Activated T-cell treated with anti-CD3 and anti-CD28 coated beads, Interleukin-2, amount 50 U/mL, for 72 hours (primary cell): Measurements from ENCODE around the gene TMEM236. TPM values are rescaled to one million over a fixed set of nuclear protein-coding genes. Genes with fewer than 3 reads are reported as not detected.
"Not testable (repeated sequence)": the region's sequence is repeated elsewhere in the genome, so short reads cannot be mapped to it uniquely, and the experiment has no call there.

Experiments
- ATAC-seq, 2 donors: fragments of 150-1000 bp; cut with Tn5 transposase; replicated peaks in 1 of 2; 2 replicates each; pipeline ENCODE4 v1.10.0; 2021; ENCODE audit warnings: moderate library complexity in 2 of 2, mild to moderate bottlenecking in 1 of 2
- DNase-seq, 2 donors: peaks; one replicate each; pipeline ENCODE4 v3.0.0; 2021 to 2022; ENCODE audit warnings: mixed read lengths in 1 of 2
- H3K27ac Mint-ChIP-seq: one replicate; pipeline ENCODE4 v1.8.0; 2022; ENCODE audit warnings: mild to moderate bottlenecking, moderate library complexity, mixed read lengths
- H3K27me3 Mint-ChIP-seq: one replicate; pipeline ENCODE4 v1.8.0; 2022; ENCODE audit warnings: low read depth, mixed read lengths
- H3K36me3 Mint-ChIP-seq, 2 donors: one replicate each; pipeline ENCODE4 v1.8.0; 2022; ENCODE audit warnings: mixed read lengths in 2 of 2, mild to moderate bottlenecking in 1 of 2; ENCODE audit not compliant: insufficient read depth in 2 of 2
- H3K4me1 Mint-ChIP-seq: one replicate; pipeline ENCODE4 v1.8.0; 2022; ENCODE audit warnings: low read depth, mixed read lengths
- H3K4me3 Mint-ChIP-seq, 2 donors: one replicate each; pipeline ENCODE4 v1.8.0; 2022; ENCODE audit warnings: mild to moderate bottlenecking in 2 of 2, mixed read lengths in 2 of 2, moderate library complexity in 2 of 2
- H3K9me3 Mint-ChIP-seq, 2 donors: one replicate each; pipeline ENCODE4 v1.8.0; 2022; ENCODE audit warnings: mixed read lengths in 2 of 2
- total RNA-seq, 2 donors: library from RNA; stranded (reverse); gene quantifications; one replicate each; pipeline ENCODE4 v1.2.3, GENCODE V29; 2022

The TMEM236 gene, protein sequence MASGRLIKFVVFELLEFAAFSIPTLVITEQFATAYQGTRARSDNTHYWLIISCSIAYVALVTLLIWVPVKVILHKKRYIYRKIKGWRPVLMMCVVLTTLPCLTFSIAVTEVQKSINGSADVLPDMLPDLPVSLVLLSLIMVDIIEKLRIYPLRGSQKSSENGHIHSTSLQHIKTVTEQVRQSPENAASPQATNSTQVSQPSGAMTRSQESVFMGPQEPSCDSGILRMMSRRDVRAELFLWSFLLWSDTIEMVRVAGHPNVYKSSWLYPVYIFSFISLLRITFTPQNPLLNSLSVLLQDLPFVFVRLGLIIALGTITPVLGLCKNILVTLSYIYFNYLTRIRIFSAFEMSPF
- under 1 TPM; 0.58 to 0.65 TPM for total RNA-seq

DNA sequence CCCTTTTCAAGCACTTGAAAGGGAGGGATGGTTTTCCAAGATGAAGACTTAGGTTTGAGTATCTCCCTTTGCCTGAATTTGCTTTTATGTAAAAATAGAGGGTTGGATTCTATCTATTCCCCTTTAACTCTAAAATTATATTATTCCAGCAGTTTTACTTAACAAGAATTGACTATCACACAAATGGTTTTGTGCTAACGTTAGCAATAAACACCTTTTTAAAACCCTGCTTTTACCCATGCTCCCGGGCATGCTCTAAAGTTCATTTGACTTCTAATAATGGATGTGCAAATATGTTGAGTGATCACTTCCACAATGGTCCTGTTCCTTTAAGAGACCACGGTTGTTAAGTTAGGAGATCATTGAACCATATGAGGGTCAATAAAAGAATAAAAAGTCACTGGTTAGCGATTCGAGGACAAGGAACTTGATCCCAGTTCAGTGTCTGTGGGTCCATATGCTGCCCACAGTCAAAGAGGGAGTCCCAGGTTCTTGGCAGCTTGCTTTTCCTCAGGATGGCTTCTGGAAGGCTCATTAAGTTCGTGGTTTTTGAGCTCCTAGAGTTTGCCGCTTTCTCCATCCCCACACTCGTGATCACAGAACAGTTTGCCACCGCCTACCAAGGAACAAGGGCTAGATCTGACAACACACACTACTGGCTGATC lies at the start of gene TMEM236:
TSS of gene TMEM236 (plus strand) at position 421 of the 665 bp plus-strand sequence. CDS start at position 516, 95 bp downstream.
- Mint-ChIP-seq H3K4me3 (no peak within 1 kb of the TSS), H3K36me3 (no peaks in the 10 kb centered on the region), H3K4me1 (peaks cover 8% of the 10 kb centered on the region), H3K9me3 (no peaks in the 10 kb centered on the region), H3K27ac (peak within 1 kb of the TSS; percentile 15), H3K27me3 (no peaks in the 10 kb centered on the region)
- DNase-seq (no peak), ATAC-seq (no peak)

DNA sequence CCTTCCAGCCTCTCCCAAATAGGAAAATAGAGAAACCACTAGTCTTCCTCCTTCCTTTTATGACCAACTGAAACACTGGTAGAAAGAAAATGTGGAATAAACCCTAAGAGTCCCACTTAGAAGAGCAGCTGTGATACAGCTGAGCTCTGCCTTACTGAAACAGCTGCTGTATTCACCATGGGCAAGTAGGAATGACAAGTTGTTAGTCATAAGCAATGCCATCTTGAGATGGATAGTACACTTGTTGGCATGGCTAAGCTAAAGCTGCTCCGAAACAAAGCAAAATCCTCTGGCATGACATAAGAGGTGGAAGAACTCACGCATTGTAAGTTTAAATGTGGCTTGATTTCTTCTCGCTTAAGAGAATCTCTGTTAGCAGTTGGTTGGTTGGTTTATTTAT lies 48.3 kb upstream of the TMEM236 start:
- Mint-ChIP-seq H3K9me3 (no peaks in the 10 kb centered on the region), H3K4me1 (no peaks in the 10 kb centered on the region), H3K36me3 (peaks cover 2 to 5% of the 10 kb centered on the region in 2 donors), H3K27ac (no peak overlapping the region), H3K27me3 (no peaks in the 10 kb centered on the region), H3K4me3 (no peak overlapping the region)
- ATAC-seq = no peak
- no peak for DNase-seq

DNA sequence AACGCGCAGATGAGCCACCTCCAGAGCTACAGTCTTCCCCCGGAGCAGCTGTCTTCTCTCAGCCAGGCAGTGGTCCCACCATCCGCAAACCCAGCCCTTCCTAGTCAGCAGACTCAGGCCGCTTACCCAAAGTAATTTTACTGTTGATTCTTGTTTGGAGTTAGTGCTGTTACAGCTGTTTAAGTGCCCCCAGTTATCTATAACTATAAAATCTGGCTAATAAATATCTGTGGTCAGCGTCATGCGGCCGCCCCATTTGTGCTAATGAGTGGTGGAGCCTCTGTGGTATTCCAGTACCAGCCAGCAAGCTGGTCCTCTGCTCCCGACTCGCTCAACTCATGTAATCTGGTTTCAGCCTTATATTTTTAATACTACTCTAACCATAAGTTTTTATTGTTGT lies 43.2 kb upstream of the TMEM236 start:
- no peak for ATAC-seq
- Mint-ChIP-seq H3K27ac (no peak overlapping the region), H3K9me3 (no peaks in the 10 kb centered on the region), H3K4me3 (no peak overlapping the region), H3K27me3 (no peaks in the 10 kb centered on the region), H3K36me3 (peaks cover 5 to 12% of the 10 kb centered on the region in 2 donors), H3K4me1 (no peaks in the 10 kb centered on the region)
- DNase-seq = no peak

DNA sequence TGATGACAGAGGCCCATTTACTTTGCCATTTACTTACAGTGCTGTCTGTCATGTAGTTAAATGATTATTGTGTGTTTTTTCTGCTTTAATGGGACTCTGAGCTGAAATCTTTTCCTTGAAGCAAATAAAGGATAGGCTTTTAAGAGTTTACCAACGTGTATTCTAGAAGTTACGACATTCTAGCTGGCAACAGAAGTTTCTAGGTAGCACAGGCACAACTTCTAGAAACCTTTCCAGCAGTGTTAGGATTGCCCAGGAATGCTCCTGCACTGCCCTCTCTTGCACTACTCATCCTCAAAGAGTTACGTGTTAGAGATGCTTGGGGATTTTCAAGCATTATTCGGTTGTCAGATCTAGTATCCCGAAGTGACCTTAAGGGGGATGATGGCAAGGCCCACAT lies 42.5 kb upstream of the TMEM236 start:
- H3K4me3 Mint-ChIP-seq = no peak overlapping the region
- no peak overlapping the region for H3K27ac Mint-ChIP-seq
- H3K27me3 Mint-ChIP-seq = no peaks in the 10 kb centered on the region
- peaks cover 8 to 17% of the 10 kb centered on the region in 2 donors for H3K36me3 Mint-ChIP-seq
- H3K4me1 Mint-ChIP-seq = no peaks in the 10 kb centered on the region
- H3K9me3 Mint-ChIP-seq = no peaks in the 10 kb centered on the region
- DNase-seq (no peak), ATAC-seq (no peak)

DNA sequence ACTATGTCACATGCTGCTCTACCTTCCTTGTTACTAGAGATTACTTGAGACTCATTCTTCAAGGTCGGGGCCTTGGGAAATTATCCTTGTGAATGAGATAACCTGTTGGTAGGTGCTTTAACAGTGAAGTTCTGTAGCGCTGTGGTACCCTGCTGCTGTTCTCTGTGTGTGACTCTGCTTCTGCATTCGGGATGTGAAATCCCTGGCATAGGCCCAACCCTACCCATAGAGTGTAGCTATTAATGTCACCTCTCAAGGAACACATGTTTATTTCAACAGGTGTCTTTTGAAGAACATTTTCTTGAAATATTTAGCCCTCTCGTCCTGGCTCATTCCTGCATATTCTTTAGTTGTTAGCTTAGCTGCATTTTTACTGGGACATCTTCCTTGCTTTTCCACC lies 41.8 kb upstream of the TMEM236 start:
- no peak overlapping the region for H3K27ac Mint-ChIP-seq
- H3K4me3 Mint-ChIP-seq = no peak overlapping the region

DNA sequence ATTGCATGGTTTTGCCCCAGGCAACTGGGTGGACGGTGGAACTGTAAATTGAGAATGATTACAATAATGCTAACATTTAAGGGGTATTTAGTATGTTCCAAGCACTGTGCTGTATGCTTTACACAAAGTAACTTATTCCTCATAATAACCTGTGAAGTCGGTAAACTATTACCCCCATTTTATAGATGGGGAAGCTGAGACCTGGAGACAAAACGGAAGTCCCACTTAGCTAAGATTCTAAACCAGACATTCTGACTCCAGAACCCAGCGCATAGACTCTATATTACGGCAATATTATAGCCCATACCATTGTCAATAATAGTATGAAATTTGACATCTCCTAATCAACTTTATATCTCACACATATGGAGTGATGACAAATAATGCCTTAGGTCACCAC lies 39.9 kb upstream of the TMEM236 start:
- Mint-ChIP-seq H3K4me3 (no peak overlapping the region), H3K9me3 (no peaks in the 10 kb centered on the region), H3K27me3 (no peaks in the 10 kb centered on the region), H3K27ac (no peak overlapping the region), H3K36me3 (peaks cover 8 to 27% of the 10 kb centered on the region in 2 donors), H3K4me1 (no peaks in the 10 kb centered on the region)
- DNase-seq (no peak), ATAC-seq (no peak)

More for the DNA sequence above, 41.8 kb upstream of the TMEM236 start:
- Mint-ChIP-seq H3K4me1 (no peaks in the 10 kb centered on the region), H3K36me3 (peaks cover 8 to 20% of the 10 kb centered on the region in 2 donors), H3K27me3 (no peaks in the 10 kb centered on the region), H3K9me3 (no peaks in the 10 kb centered on the region)
- ATAC-seq (no peak), DNase-seq (no peak)

DNA sequence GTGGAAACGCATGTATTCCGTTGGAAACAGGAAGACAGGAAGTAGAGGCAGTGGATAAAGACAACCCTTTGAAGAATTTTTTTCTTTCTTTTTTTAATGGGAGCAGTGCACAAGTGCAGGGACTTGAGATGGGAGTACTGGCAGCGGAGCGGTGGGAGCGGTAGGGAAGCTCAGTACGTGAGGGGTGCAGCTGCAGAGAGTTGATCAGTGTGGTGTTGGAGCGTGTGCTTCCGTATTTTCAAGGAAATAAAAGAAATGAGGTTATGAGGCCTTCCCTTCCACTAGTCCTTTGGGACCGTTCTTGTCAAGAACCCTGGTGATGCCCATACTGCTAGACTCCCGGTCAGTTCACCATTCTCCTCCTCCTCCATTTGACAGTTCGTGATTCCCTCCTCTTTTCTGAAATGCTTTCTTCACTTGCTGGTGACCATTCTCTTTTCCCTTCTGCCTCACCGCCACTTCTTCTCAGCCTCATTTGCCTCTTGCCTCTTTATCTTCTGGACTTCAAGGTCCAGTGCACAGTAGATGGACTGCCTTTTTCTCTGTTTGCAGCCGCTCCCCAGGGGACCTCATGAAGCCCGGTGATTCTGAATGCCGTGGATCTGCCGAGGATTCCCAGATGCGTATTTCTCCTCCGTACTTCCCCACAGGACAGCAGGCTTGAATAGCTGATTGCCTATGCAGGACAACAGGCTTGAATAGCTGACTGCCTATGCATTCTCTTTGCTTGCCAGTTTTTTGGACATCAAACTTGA lies 39.1 kb upstream of the TMEM236 start:
- Mint-ChIP-seq H3K4me1 (no peaks in the 10 kb centered on the region), H3K9me3 (no peaks in the 10 kb centered on the region), H3K36me3 (peaks cover 10 to 29% of the 10 kb centered on the region in 2 donors), H3K4me3 (no peak overlapping the region), H3K27ac (no peak overlapping the region), H3K27me3 (no peaks in the 10 kb centered on the region)
- no peak for DNase-seq
- ATAC-seq = no peak

DNA sequence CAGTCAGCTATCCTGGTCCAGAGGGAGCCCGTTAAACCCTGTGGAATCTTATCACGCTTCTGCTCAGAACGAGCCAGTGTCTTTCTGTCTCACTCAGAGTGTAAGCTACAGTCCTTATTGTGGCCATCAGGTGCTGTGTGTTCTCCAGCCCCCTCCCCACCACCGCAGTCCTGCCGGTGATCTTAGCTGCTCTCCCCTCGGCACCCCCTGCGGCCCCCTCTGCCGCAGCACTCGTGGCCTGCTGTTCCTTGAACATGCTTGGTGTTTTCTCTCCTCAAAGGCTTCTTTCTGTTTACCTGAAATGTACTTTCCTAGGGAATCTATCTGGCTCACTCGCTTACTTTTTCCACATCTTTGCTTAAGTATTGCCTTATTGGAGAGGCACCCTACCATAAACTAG lies 38.2 kb upstream of the TMEM236 start:
- Mint-ChIP-seq H3K36me3 (peaks cover 11 to 35% of the 10 kb centered on the region in 2 donors), H3K27me3 (no peaks in the 10 kb centered on the region), H3K27ac (no peak overlapping the region), H3K9me3 (no peaks in the 10 kb centered on the region), H3K4me1 (no peaks in the 10 kb centered on the region), H3K4me3 (no peak overlapping the region)
- no peak for DNase-seq
- no peak for ATAC-seq

DNA sequence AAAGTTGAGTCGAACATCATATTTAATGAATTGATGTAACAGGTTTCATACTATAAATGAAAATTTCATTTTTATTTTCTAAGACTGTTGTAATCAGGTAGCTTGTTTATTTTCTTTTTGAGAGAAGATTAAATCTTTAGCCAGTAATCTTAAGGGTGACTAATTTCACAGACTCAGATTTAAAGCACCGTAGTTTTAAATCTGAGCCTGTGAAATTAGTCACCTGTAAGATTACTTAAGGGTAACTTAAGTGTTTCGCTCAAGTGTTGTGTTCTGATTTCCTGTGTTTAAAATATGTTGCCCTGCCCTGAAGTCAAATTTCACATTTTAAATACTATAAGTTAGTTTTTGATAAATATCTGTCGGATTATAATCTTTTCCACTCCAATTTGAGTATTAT lies 35.8 kb upstream of the TMEM236 start:
- H3K4me1 Mint-ChIP-seq = no peaks in the 10 kb centered on the region
- ATAC-seq (no peak), DNase-seq (no peak)
- H3K27me3 Mint-ChIP-seq = no peaks in the 10 kb centered on the region
- H3K9me3 Mint-ChIP-seq = peaks cover 0 to 5% of the 10 kb centered on the region in 2 donors
- no peak overlapping the region for H3K27ac Mint-ChIP-seq
- H3K36me3 Mint-ChIP-seq = peaks cover 12 to 37% of the 10 kb centered on the region in 2 donors
- no peak overlapping the region for H3K4me3 Mint-ChIP-seq

DNA sequence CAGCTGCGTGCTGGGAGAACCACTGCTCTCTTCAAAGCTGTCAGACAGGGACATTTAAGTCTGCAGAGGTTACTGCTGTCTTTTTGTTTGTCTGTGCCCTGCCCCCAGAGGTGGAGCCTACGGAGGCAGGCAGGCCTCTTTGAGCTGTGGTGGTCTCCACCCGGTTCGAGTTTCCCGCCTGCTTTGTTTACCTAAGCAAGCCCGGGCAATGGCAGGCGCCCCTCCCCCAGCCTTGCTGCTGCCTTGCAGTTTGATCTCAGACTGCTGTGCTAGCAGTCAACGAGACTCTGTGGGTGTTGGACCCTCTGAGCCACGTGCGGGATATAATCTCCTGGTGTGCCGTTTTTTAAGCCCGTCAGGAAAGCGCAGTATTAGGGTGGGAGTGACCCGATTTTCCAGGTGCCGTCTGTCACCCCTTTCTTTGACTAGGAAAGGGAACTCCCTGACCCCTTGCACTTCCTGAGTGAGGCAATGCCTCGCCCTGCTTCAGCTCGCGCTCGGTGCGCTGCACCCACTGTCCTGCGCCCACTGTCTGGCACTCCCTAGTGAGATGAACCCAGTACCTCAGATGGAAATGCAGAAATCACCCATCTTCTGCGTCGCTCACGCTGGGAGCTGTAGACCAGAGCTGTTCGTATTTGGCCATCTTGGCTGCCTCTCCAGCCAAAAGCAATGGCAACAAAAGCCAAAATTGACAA lies 29.5 kb upstream of the TMEM236 start:
- not testable (repeated sequence) for ATAC-seq, H3K4me1 Mint-ChIP-seq, DNase-seq, H3K9me3 Mint-ChIP-seq, H3K27me3 Mint-ChIP-seq, H3K4me3 Mint-ChIP-seq
- peaks cover 10 to 30% of the 10 kb centered on the region in 2 donors for H3K36me3 Mint-ChIP-seq
- H3K27ac Mint-ChIP-seq = peak overlapping the region; percentile 59

DNA sequence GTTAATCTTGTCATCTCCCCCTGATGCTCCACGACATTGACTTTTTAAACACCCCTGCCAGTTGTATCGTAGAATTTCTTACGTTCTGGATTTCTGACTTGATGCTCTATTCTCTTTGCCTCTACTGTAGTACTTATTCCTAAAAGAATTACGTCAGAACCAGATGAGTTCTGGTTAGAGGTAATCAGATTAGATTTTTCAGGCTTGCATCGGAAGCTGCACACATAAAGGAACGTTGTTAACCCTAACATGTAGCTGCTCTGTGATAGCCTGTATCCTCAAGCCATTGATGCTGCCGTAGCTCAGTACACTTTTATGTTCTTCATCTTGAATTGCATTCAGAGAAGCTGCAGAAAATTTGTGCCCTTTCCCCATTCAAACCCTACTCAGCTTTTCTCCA lies 26.3 kb upstream of the TMEM236 start:
- no peak for ATAC-seq
- H3K4me3 Mint-ChIP-seq = no peak overlapping the region
- no peaks in the 10 kb centered on the region for H3K4me1 Mint-ChIP-seq
- peaks cover 7 to 12% of the 10 kb centered on the region in 2 donors for H3K36me3 Mint-ChIP-seq
- no peak for DNase-seq
- H3K27me3 Mint-ChIP-seq = no peaks in the 10 kb centered on the region
- H3K27ac Mint-ChIP-seq = no peak overlapping the region
- H3K9me3 Mint-ChIP-seq = no peaks in the 10 kb centered on the region

DNA sequence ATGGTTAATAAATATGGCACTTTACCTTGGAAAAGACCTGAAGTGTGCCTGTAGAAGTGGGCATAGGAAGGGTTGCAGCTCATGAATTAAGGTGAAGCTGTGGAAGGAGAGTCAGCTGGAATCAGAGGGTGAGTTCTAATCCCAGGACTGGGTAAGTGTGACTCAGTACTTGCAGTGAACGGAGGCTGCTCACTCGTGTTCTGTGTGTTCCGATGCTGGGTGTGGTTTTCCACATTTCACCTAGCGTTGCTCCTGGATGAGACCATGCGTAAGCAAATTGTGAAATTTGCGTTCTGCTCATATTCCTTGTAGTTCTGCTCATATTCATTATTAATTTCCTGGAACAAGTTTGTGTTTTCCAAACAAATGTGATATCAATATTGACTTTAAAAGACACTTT lies 22.4 kb upstream of the TMEM236 start:
- no peaks in the 10 kb centered on the region for H3K4me1 Mint-ChIP-seq
- no peak overlapping the region for H3K4me3 Mint-ChIP-seq
- no peaks in the 10 kb centered on the region for H3K27me3 Mint-ChIP-seq
- no peaks in the 10 kb centered on the region for H3K36me3 Mint-ChIP-seq
- ATAC-seq (no peak), DNase-seq (no peak)
- H3K27ac Mint-ChIP-seq = no peak overlapping the region
- H3K9me3 Mint-ChIP-seq = no peaks in the 10 kb centered on the region

DNA sequence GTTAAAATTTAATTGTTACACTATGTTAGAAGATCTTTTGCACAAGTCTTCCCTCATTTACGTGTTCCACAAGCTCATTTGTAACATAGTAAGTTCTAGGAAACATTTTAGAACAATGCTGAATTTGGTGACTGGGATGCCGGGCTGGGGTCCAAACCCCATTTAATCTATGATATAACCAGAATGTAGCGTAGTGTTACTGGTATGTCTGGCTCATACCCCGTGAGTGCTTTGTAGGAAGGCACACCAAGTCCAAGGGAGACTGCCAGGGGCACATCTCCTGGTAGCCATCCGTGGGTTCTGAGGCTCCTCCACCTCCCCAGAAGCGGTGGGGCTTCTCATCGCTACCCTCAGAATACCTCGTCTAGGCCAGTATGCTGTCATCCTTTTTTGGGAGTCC lies 21.3 kb upstream of the TMEM236 start:
- Mint-ChIP-seq H3K4me1 (no peaks in the 10 kb centered on the region), H3K4me3 (no peak overlapping the region), H3K27me3 (no peaks in the 10 kb centered on the region), H3K9me3 (no peaks in the 10 kb centered on the region), H3K27ac (no peak overlapping the region), H3K36me3 (no peaks in the 10 kb centered on the region)
- no peak for ATAC-seq
- no peak for DNase-seq
